NCI-H1436 (cell line): ENCODE measurements around the gene CCL14.
"Not testable (repeated sequence)": the region's sequence is repeated elsewhere in the genome, so short reads cannot be mapped to it uniquely, and the experiment has no call there.

Source experiments
- DNase-seq: peaks from one replicate; lab custom pipeline; 2025; lab: John Stamatoyannopoulos, UW

CCL14 gene

GRCh38 chr17:35986643-35987042 lies at the start of gene CCL14:
TSS of gene CCL14 (minus strand) at chr17:35986729. CDS start at chr17:35986649, 80 bp downstream.
- no peak for DNase-seq

GRCh38 chr17:36036235-36036634 lies 49.7 kb upstream of the CCL14 start:
- no peak for DNase-seq

DNA sequence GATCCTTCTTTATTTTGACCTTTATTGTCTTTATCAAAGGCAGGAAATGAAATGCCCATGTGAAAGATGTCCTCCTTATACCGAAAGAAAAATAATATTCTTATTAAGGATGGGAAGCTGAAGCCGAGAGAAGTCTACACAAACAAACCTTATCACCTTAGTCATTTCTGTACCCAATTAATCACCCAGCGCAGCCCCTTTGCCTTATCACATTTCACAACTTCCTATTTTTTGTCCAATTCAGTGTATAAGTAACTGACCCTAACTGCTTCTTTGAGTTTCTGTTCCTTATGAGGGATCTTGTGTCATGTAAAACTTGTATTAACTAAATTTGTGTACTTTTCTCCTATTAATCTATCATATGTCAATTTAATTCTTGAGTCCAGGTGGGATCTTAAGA lies 47.6 kb upstream of the CCL14 start:
- no peak for DNase-seq

GRCh38 chr17:36030956-36031355 lies 44.4 kb upstream of the CCL14 start:
- DNase-seq = no peak

DNA sequence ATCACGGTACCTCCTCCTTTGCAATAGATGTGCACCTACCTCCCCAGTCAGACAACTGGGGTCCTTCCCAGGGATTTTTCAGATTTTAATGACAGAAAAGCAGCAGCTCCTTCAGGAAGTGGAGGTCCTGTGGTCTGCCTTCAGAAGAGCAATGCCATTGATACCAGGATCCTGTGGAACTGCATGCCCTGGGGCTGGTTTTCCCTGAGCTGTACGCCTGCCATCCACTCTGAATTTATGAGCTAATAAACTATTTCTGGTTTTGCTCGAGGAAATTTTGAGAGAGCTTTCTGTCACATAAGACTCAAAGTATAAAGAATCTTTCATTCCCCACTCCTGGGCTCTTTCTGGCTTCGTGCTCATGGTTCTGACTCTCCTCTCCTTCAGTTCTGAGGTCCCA lies 41.2 kb upstream of the CCL14 start:
- no peak for DNase-seq

DNA sequence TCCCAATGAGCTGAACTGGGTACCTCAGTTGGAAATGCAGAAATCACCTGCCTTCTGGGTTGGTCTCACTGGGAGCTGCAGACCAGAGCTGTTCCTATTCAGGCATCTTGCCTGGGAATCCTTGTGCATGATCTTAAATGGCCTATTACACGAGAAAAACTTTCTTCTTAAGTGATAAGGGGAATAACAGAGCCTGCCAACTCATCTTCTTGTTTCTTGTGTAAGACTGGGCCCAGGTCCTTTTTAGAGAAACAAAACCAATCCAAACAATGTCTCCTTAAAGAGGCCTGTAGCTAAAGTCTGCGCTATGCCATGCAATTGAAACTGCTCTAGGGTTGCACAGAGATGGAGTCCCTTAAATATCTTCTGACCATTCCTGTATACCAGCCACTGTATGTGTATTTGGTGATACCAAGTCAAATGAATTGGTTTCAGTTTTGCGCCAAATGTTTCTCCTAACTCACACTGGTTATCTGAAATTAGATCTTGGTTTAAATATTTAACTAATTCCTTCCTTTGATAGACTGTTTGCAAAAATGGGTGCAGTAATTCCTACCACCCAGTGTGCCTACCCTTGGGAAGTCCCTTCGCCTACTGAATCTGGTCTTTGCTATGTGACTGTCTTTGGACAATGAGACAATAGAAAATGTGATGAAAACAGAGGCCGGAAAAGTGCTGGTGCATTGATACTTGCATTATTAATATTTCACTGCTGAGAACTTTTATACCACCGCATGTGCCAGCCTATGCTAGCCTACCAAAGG lies 37.8 kb upstream of the CCL14 start:
- DNase-seq = no peak

DNA sequence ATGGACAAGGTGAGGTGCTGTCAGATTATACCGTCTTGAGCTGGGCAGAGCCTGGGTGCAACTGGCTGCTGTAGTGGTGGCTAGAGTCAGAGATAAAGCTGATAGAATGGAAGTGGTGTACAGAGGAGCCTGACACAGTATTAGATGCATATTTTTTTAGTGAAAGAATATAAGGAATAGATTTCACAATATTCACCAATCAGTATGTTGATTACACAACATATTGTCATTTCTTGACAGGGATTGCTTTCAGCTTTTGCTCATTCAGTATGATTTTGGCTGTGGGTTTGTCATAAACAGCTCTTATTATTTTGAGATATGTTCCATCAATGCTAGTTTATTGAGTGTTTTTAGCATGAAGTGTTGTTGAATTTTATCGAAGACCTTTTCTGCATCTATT lies 32.9 kb upstream of the CCL14 start:
- DNase-seq = no peak

DNA sequence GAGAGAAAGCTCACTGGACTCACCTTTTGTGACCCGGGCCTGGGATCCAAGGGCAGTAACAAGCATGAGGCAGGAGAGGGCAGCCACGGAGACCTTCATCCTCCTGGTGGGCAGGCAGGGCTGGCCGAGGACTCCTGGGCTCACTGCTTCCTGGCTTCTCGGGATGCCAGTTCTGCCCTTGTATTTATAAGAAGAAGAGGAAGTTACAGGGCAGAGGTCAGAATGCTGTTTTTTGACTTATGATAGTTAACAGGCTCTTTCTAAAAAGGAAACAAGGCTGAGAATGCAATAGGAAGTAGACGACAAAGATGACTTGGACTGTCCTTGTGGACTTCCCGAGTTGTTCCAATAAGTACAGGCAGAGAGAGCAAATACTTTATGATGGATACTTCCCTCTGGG lies 31.3 kb upstream of the CCL14 start, which contains the start of gene CCL23:
Gene CCL23, minus strand, starts transcription at position 174 of the 400 bp plus-strand sequence. Its CDS starts 75 bp downstream, at position 99.
- no peak for DNase-seq

DNA sequence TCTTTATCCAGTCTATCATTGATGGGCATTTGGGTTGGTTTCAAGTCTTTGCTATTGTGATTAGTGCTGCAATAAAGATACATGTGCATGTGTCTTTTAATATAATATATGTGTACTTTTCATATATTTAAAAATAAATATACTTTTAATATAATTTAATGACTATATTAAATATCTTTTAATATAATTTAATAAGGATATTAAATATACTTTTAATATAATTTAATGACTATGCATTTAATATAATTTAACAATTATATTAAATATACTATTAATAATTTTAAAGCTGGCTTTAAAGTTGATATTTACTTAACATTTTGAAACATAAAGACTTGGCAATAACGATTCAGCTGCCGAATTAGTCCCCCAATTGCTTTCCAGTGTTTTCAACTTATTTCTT lies 30.0 kb upstream of the CCL14 start:
- DNase-seq = no peak

GRCh38 chr17:36015895-36016294 lies 29.4 kb upstream of the CCL14 start:
- DNase-seq = not testable (repeated sequence)

DNA sequence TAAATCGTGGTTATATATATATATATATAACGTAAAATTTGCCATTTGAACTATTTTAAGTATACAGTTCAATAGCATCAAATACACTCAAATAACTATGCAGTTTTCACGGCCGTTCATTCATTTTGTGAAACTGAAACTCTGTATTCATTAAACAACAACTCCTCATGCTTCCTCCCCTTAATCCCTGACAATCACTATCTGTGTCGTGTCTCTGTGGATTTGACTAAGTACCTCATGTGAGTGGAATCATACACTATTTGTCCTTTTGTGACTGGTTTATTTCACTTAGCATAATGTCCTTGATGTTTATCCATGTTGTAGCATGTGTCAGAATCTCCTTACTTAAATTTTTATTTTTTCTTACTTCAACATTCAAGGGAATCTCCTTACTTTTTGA lies 28.4 kb upstream of the CCL14 start:
- DNase-seq = no peak

GRCh38 chr17:36011201-36011600 lies 24.7 kb upstream of the CCL14 start:
- DNase-seq = no peak

- DNase-seq = no peak
These were observed 22.6 kb upstream of the CCL14 start for GRCh38 chr17:36008998-36009665.

DNA sequence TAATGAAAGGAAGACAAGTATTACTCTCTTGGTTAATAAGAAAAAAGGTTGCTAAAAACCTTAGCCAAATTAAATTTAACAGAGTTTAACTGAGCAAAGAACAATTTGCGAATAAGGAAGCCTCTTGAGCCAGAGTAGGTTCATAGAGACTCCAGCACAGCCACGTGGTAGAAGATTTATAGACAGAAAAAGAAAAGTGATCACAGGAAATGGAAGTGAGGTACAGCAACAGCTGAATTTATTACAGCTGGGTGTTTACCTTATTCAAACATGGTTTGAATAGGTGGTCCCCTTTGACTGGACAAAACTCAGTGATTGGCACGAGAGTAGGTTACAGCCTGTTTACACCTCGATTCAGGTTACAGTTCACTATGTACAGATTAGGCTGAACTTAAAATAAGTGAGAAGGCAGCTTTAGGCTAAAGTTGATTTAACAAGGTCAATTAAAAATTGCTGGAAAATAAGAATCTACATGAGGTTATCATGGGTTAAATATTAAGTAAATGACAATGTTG lies 18.1 kb upstream of the CCL14 start:
- DNase-seq = no peak

- no peak for DNase-seq
These were observed 16.1 kb upstream of the CCL14 start for GRCh38 chr17:36002631-36003030.

DNA sequence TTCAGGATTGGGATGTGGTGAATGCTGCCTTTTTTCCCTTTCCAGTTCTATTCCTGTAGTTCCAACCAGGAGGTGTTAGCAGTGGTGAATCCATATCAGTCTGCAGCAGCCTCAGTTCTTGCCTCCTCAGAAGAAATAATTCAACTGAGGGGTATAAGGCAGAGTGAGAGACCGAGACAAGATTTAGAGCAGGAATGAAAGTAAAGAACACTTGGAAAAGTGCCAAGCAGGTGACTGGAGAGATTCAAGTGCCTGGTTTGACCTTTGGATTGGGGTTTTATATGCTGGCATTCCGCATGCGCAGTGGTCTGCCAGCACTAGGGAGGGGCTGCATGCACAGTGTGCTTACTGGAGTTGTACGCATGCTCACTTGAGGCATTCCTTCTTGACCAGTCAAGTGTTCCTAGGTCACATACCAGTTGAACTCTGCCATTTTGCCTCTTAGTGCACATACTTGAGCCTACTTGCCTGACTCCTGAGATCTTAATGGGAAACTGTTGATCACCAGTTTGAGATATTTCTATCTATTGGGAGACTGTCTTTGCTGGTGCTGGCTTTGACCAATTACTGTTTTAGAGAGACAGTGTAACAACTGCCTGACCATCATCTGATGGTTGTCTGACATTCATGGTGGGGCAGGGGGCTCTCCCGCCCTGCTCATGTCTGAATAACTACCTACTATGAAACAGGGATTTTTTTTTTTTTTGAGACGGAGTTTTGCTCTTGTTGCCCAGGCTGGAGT lies 15.5 kb upstream of the CCL14 start:
- peak; percentile 3 for DNase-seq

DNA sequence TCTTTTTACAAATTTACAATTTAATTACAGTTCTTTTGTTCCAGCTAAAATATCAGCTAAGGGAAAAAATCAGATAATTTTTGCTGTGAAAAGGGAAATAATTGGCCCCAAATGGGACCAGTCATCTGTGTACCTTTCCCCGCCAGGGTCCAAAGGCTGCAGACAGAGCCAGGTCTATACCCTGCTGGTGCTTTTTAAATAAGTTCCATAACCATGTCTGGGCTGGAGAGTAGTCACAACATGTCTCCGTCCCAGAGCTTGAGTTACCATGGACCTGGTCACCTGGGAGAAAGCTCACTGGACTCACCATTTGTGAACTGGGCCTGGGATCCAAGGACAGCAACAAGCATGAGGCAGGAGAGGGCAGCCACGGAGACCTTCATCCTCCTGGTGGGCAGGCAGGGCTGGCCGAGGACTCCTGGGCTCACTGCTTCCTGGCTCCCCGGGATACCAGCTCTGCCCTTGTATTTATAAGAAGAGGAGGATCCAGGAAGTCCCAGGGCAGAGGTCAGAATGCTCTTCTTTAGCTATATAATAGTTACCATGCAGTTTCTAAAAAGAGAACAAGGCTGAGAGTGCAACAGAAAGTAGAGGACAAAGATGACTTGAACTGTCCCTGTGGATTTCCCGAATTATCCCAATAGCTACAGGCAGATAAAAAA lies 14.7 kb upstream of the CCL14 start, which contains the start of gene CCL15:
Gene CCL15, minus strand, starts transcription at position 444 of the 662 bp plus-strand sequence. Its CDS starts 61 bp downstream, at position 383.
- DNase-seq = no peak

DNA sequence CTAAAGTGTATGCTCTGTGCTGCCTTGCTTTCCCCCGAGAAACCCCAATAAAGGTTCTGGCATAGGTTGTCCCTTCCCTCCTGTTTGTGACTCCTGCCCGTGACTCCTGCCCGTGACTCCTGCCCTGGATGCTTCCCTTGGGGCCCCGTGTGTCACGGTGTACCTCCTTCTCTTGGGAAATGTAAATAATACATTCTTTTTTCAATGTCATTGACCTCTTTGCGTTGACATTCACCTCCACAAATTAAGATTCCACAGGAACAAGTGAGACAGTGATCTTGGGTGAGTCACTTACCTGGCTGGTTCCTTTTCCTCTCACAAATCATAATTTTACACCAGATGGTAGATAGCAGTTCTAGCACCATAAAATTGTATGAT lies 14.2 kb upstream of the CCL14 start:
- DNase-seq = no peak

- DNase-seq = no peak
These were observed 12.2 kb upstream of the CCL14 start for GRCh38 chr17:35998756-35999155.

DNA sequence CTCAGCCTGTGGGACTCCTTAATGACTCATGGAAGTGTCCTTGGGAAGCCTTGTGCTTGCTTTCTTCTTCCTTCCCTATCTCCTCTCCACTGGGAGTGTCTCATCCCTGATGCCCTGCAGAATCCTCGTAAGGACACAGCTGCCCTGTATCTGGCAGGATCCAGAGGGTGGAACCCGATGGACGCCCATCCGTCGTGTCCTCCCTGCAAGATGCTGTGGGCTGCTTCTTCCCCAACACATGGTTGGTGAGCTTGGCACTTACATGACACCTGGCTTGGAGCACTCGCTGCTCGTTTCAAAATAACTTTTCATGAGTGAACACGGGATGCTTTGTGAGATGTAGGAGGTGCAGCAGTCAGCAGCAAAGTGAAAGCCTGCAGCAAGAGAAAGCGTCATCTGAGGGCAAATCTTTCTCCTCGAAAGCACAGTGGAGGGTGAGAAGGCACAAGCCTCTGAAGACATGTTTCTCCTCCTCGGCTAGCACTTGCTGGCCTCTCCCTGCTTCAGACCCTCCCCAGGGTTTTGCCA lies 11.6 kb upstream of the CCL14 start:
- DNase-seq = no peak

DNA sequence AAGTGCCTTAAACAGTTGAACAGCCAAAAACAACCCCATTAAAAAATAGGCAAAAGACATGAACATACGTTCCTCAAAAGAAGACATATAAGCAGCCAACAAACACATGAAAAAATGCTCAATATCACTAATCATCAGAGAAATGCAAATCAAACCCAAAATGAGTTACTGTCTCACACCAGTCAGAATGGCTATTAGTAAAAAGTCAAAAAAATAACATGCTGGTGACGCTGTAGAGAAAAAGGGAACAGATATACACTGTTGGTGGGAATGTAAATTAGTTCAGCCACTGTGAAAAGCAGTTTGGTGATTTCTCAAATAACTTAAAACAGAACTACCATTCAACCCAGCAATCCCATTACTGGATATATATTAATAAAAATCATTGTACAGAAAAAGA lies 8.8 kb upstream of the CCL14 start:
- DNase-seq = not testable (repeated sequence)

DNA sequence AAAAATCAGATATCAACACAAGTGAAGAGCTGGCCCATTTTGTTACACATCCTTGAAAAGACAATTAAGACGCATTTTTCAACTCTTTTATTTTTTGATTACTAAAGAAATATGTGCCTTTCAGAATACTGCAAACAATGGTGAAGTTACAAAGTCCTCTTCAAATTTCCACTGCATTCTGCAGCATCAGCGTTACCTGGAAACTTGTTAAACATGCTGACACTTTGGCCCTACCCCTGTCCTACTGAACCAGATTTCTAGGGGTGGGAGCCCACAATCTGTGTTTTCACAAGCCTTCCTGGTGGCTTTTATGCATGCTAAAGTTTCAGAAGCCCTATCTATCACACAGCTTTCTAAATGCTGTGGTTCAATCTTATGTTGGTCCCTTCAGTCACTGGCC lies 4.5 kb upstream of the CCL14 start:
- DNase-seq = no peak
